Measurements from ENCODE around the gene IMPG1.

The IMPG1 gene

GRCh38 chr6:75963569-75963968, 108.9 kb downstream of the IMPG1 start:
- Histone ChIP-seq H3K27me3 (ENCODE audit: control insufficient read depth in 5 of 5, insufficient read depth in 4 of 5, low read length in 5 of 5) (no peaks in the 10 kb centered on the region), H3K4me1 (ENCODE audit: control insufficient read depth in 5 of 5, insufficient read depth in 5 of 5, low read length in 5 of 5) (no peaks in the 10 kb centered on the region), H3K36me3 (ENCODE audit: control insufficient read depth in 5 of 5, insufficient read depth in 5 of 5, low read length in 5 of 5) (no peaks in the 10 kb centered on the region), H3K4me3 (ENCODE audit: low read depth in 1 of 5, low read length in 5 of 5) (no peak overlapping the region), H3K27ac (ENCODE audit: low read depth, low read length) (no peak overlapping the region), H3K9ac (ENCODE audit: low read length in 5 of 5) (no peak overlapping the region), H3K9me3 (ENCODE audit: control insufficient read depth in 5 of 5, low read length in 5 of 5) (no peaks in the 10 kb centered on the region)

- Histone ChIP-seq H3K4me3 (ENCODE audit: low read depth in 1 of 5, low read length in 5 of 5) (no peak overlapping the region), H3K4me1 (ENCODE audit: control insufficient read depth in 5 of 5, insufficient read depth in 5 of 5, low read length in 5 of 5) (peaks cover 0 to 19% (median 2%) of the 10 kb centered on the region in 5 donors), H3K27me3 (ENCODE audit: control insufficient read depth in 5 of 5, insufficient read depth in 4 of 5, low read length in 5 of 5) (peaks cover 0 to 4% (median 0%) of the 10 kb centered on the region in 5 donors), H3K27ac (ENCODE audit: low read depth, low read length) (no peak overlapping the region), H3K9ac (ENCODE audit: low read length in 5 of 5) (no peak overlapping the region), H3K9me3 (ENCODE audit: control insufficient read depth in 5 of 5, low read length in 5 of 5) (no peaks in the 10 kb centered on the region), H3K36me3 (ENCODE audit: control insufficient read depth in 5 of 5, insufficient read depth in 5 of 5, low read length in 5 of 5) (no peaks in the 10 kb centered on the region)
These were observed 120.3 kb downstream of the IMPG1 start for GRCh38 chr6:75952128-75952527.

- Histone ChIP-seq H3K27ac (ENCODE audit: low read depth, low read length) (no peak overlapping the region), H3K4me3 (ENCODE audit: low read depth in 1 of 5, low read length in 5 of 5) (no peak overlapping the region), H3K36me3 (ENCODE audit: control insufficient read depth in 5 of 5, insufficient read depth in 5 of 5, low read length in 5 of 5) (no peaks in the 10 kb centered on the region), H3K9me3 (ENCODE audit: control insufficient read depth in 5 of 5, low read length in 5 of 5) (no peaks in the 10 kb centered on the region), H3K4me1 (ENCODE audit: control insufficient read depth in 5 of 5, insufficient read depth in 5 of 5, low read length in 5 of 5) (peaks cover 0 to 24% (median 2%) of the 10 kb centered on the region in 5 donors), H3K9ac (ENCODE audit: low read length in 5 of 5) (no peak overlapping the region), H3K27me3 (ENCODE audit: control insufficient read depth in 5 of 5, insufficient read depth in 4 of 5, low read length in 5 of 5) (peaks cover 0 to 7% (median 0%) of the 10 kb centered on the region in 5 donors)
These were observed 124.5 kb downstream of the IMPG1 start for GRCh38 chr6:75947935-75948334.

GRCh38 chr6:75946146-75946831, 126.2 kb downstream of the IMPG1 start:
- H3K27me3 ChIP-seq (ENCODE audit: control insufficient read depth in 5 of 5, insufficient read depth in 4 of 5, low read length in 5 of 5) = peaks cover 0 to 7% (median 0%) of the 10 kb centered on the region in 5 donors
- H3K4me1 ChIP-seq (ENCODE audit: control insufficient read depth in 5 of 5, insufficient read depth in 5 of 5, low read length in 5 of 5) = peaks cover 0 to 11% (median 0%) of the 10 kb centered on the region in 5 donors
- H3K9me3 ChIP-seq (ENCODE audit: control insufficient read depth in 5 of 5, low read length in 5 of 5) = no peaks in the 10 kb centered on the region
- H3K27ac ChIP-seq (ENCODE audit: low read depth, low read length) = no peak overlapping the region
- H3K36me3 ChIP-seq (ENCODE audit: control insufficient read depth in 5 of 5, insufficient read depth in 5 of 5, low read length in 5 of 5) = no peaks in the 10 kb centered on the region
- H3K4me3 ChIP-seq (ENCODE audit: low read depth in 1 of 5, low read length in 5 of 5) = no peak overlapping the region
- H3K9ac ChIP-seq (ENCODE audit: low read length in 5 of 5) = no peak overlapping the region

- Histone ChIP-seq H3K36me3 (ENCODE audit: control insufficient read depth in 5 of 5, insufficient read depth in 5 of 5, low read length in 5 of 5) (no peaks in the 10 kb centered on the region), H3K9me3 (ENCODE audit: control insufficient read depth in 5 of 5, low read length in 5 of 5) (no peaks in the 10 kb centered on the region), H3K27me3 (ENCODE audit: control insufficient read depth in 5 of 5, insufficient read depth in 4 of 5, low read length in 5 of 5) (peaks cover 0 to 3% (median 0%) of the 10 kb centered on the region in 5 donors), H3K9ac (ENCODE audit: low read length in 5 of 5) (no peak overlapping the region), H3K4me3 (ENCODE audit: low read depth in 1 of 5, low read length in 5 of 5) (no peak overlapping the region), H3K4me1 (ENCODE audit: control insufficient read depth in 5 of 5, insufficient read depth in 5 of 5, low read length in 5 of 5) (peaks cover 0 to 5% (median 0%) of the 10 kb centered on the region in 5 donors), H3K27ac (ENCODE audit: low read depth, low read length) (no peak overlapping the region)
These were observed 129.1 kb downstream of the IMPG1 start for GRCh38 chr6:75943381-75943780.

- Histone ChIP-seq H3K4me3 (ENCODE audit: low read depth in 1 of 5, low read length in 5 of 5) (no peak overlapping the region), H3K9me3 (ENCODE audit: control insufficient read depth in 5 of 5, low read length in 5 of 5) (no peaks in the 10 kb centered on the region), H3K27me3 (ENCODE audit: control insufficient read depth in 5 of 5, insufficient read depth in 4 of 5, low read length in 5 of 5) (peaks cover 0 to 3% (median 0%) of the 10 kb centered on the region in 5 donors), H3K27ac (ENCODE audit: low read depth, low read length) (no peak overlapping the region), H3K36me3 (ENCODE audit: control insufficient read depth in 5 of 5, insufficient read depth in 5 of 5, low read length in 5 of 5) (no peaks in the 10 kb centered on the region), H3K4me1 (ENCODE audit: control insufficient read depth in 5 of 5, insufficient read depth in 5 of 5, low read length in 5 of 5) (peaks cover 0 to 4% (median 0%) of the 10 kb centered on the region in 5 donors), H3K9ac (ENCODE audit: low read length in 5 of 5) (no peak overlapping the region)
These were observed 131.0 kb downstream of the IMPG1 start for GRCh38 chr6:75941509-75941908.

- no peaks in the 10 kb centered on the region for H3K9me3 ChIP-seq (ENCODE audit: control insufficient read depth in 5 of 5, low read length in 5 of 5)
- H3K36me3 ChIP-seq (ENCODE audit: control insufficient read depth in 5 of 5, insufficient read depth in 5 of 5, low read length in 5 of 5) = no peaks in the 10 kb centered on the region
- peaks cover 0 to 3% (median under 1%) of the 10 kb centered on the region in 5 donors for H3K4me1 ChIP-seq (ENCODE audit: control insufficient read depth in 5 of 5, insufficient read depth in 5 of 5, low read length in 5 of 5)
- H3K4me3 ChIP-seq (ENCODE audit: low read depth in 1 of 5, low read length in 5 of 5) = no peak overlapping the region
- H3K9ac ChIP-seq (ENCODE audit: low read length in 5 of 5) = no peak overlapping the region
- H3K27me3 ChIP-seq (ENCODE audit: control insufficient read depth in 5 of 5, insufficient read depth in 4 of 5, low read length in 5 of 5) = peaks cover 0 to under 1% (median 0%) of the 10 kb centered on the region in 5 donors
- H3K27ac ChIP-seq (ENCODE audit: low read depth, low read length) = no peak overlapping the region
These were observed 131.9 kb downstream of the IMPG1 start for GRCh38 chr6:75940564-75940963.

GRCh38 chr6:75937846-75938245, 134.6 kb downstream of the IMPG1 start:
- H3K4me3 ChIP-seq (ENCODE audit: low read depth in 1 of 5, low read length in 5 of 5) = no peak overlapping the region
- H3K9ac ChIP-seq (ENCODE audit: low read length in 5 of 5) = no peak overlapping the region
- peaks cover 0 to 9% (median 8%) of the 10 kb centered on the region in 5 donors for H3K4me1 ChIP-seq (ENCODE audit: control insufficient read depth in 5 of 5, insufficient read depth in 5 of 5, low read length in 5 of 5)
- no peak overlapping the region for H3K27ac ChIP-seq (ENCODE audit: low read depth, low read length)
- no peaks in the 10 kb centered on the region for H3K9me3 ChIP-seq (ENCODE audit: control insufficient read depth in 5 of 5, low read length in 5 of 5)
- no peaks in the 10 kb centered on the region for H3K36me3 ChIP-seq (ENCODE audit: control insufficient read depth in 5 of 5, insufficient read depth in 5 of 5, low read length in 5 of 5)
- H3K27me3 ChIP-seq (ENCODE audit: control insufficient read depth in 5 of 5, insufficient read depth in 4 of 5, low read length in 5 of 5) = no peaks in the 10 kb centered on the region

GRCh38 chr6:75936682-75937081, 135.8 kb downstream of the IMPG1 start:
- no peaks in the 10 kb centered on the region for H3K36me3 ChIP-seq (ENCODE audit: control insufficient read depth in 5 of 5, insufficient read depth in 5 of 5, low read length in 5 of 5)
- no peaks in the 10 kb centered on the region for H3K9me3 ChIP-seq (ENCODE audit: control insufficient read depth in 5 of 5, low read length in 5 of 5)
- no peak overlapping the region for H3K27ac ChIP-seq (ENCODE audit: low read depth, low read length)
- no peak overlapping the region for H3K4me3 ChIP-seq (ENCODE audit: low read depth in 1 of 5, low read length in 5 of 5)
- H3K27me3 ChIP-seq (ENCODE audit: control insufficient read depth in 5 of 5, insufficient read depth in 4 of 5, low read length in 5 of 5) = no peaks in the 10 kb centered on the region
- peaks cover 0 to 9% (median 8%) of the 10 kb centered on the region in 5 donors for H3K4me1 ChIP-seq (ENCODE audit: control insufficient read depth in 5 of 5, insufficient read depth in 5 of 5, low read length in 5 of 5)
- H3K9ac ChIP-seq (ENCODE audit: low read length in 5 of 5) = no peak overlapping the region

GRCh38 chr6:75935473-75935793, 137.0 kb downstream of the IMPG1 start:
- H3K27ac ChIP-seq (ENCODE audit: low read depth, low read length) = no peak overlapping the region

More at GRCh38 chr6:75935473-75935793, 137.0 kb downstream of the IMPG1 start:
- H3K36me3 ChIP-seq (ENCODE audit: control insufficient read depth in 5 of 5, insufficient read depth in 5 of 5, low read length in 5 of 5) = no peaks in the 10 kb centered on the region
- no peaks in the 10 kb centered on the region for H3K9me3 ChIP-seq (ENCODE audit: control insufficient read depth in 5 of 5, low read length in 5 of 5)
- H3K4me3 ChIP-seq (ENCODE audit: low read depth in 1 of 5, low read length in 5 of 5) = peak overlapping the region in 4 of 5 donors; percentile 48 to 76 (median 58)
- H3K9ac ChIP-seq (ENCODE audit: low read length in 5 of 5) = peak overlapping the region in 2 of 5 donors; percentile 25 to 63
- H3K4me1 ChIP-seq (ENCODE audit: control insufficient read depth in 5 of 5, insufficient read depth in 5 of 5, low read length in 5 of 5) = peaks cover 0 to 9% (median 8%) of the 10 kb centered on the region in 5 donors
- H3K27me3 ChIP-seq (ENCODE audit: control insufficient read depth in 5 of 5, insufficient read depth in 4 of 5, low read length in 5 of 5) = no peaks in the 10 kb centered on the region

Data from subcutaneous abdominal adipose tissue (tissue), 5 donors.